ENCODE measurements around the gene KCNJ2.

The KCNJ2 gene

GRCh38 chr17:70183508-70183907 is 14.2 kb downstream of the KCNJ2 start:
- no peak for TF ChIP-seq CTCF (IDR thresholded peaks at IDR 0.05; ENCODE audit: low read depth, low read length)

GRCh38 chr17:70184207-70184606 is 14.9 kb downstream of the KCNJ2 start:
- TF ChIP-seq CTCF (IDR thresholded peaks at IDR 0.05; ENCODE audit: low read depth, low read length), result no peak
- H3K4me3 ChIP-seq (ENCODE audit: low read depth, low read length), result no peak overlapping the region

More at GRCh38 chr17:70183508-70183907, 14.2 kb downstream of the KCNJ2 start:
- H3K4me3 ChIP-seq (ENCODE audit: low read depth, low read length), result no peak overlapping the region

- no peak overlapping the region for H3K4me3 ChIP-seq (ENCODE audit: low read depth, low read length)
- no peak for TF ChIP-seq CTCF (IDR thresholded peaks at IDR 0.05; ENCODE audit: low read depth, low read length)
Observed at GRCh38 chr17:70184770-70185169, 15.4 kb downstream of the KCNJ2 start.

- no peak for TF ChIP-seq CTCF (IDR thresholded peaks at IDR 0.05; ENCODE audit: low read depth, low read length)
Observed at GRCh38 chr17:70185285-70185684, 16.0 kb downstream of the KCNJ2 start.

GRCh38 chr17:70187383-70187782 is 18.1 kb downstream of the KCNJ2 start:
- H3K4me3 ChIP-seq (ENCODE audit: low read depth, low read length), result no peak overlapping the region
- no peak for TF ChIP-seq CTCF (IDR thresholded peaks at IDR 0.05; ENCODE audit: low read depth, low read length)

More at GRCh38 chr17:70185285-70185684, 16.0 kb downstream of the KCNJ2 start:
- H3K4me3 ChIP-seq (ENCODE audit: low read depth, low read length), result no peak overlapping the region

GRCh38 chr17:70190959-70191805 is 21.9 kb downstream of the KCNJ2 start:
- no peak overlapping the region for H3K4me3 ChIP-seq (ENCODE audit: low read depth, low read length)
- TF ChIP-seq CTCF (IDR thresholded peaks at IDR 0.05; ENCODE audit: low read depth, low read length), result no peak

GRCh38 chr17:70195091-70195490 is 25.8 kb downstream of the KCNJ2 start:
- H3K4me3 ChIP-seq (ENCODE audit: low read depth, low read length), result no peak overlapping the region

More at GRCh38 chr17:70195091-70195490, 25.8 kb downstream of the KCNJ2 start:
- TF ChIP-seq CTCF (IDR thresholded peaks at IDR 0.05; ENCODE audit: low read depth, low read length), result no peak

Data from WI38 (cell line).